NCI-H2081 (cell line): ENCODE results near the gene BICDL2.
A peak's percentile ranks its signal among the peaks of the same experiment; 100 is the strongest.
"Not testable (repeated sequence)": the region's sequence is repeated elsewhere in the genome, so short reads cannot be mapped to it uniquely, and the experiment has no call there.

Experiments
- DNase-seq, 2 experiments: peaks; one replicate each; lab custom pipeline; 2025; lab: John Stamatoyannopoulos, UW

BICDL2 gene

DNA sequence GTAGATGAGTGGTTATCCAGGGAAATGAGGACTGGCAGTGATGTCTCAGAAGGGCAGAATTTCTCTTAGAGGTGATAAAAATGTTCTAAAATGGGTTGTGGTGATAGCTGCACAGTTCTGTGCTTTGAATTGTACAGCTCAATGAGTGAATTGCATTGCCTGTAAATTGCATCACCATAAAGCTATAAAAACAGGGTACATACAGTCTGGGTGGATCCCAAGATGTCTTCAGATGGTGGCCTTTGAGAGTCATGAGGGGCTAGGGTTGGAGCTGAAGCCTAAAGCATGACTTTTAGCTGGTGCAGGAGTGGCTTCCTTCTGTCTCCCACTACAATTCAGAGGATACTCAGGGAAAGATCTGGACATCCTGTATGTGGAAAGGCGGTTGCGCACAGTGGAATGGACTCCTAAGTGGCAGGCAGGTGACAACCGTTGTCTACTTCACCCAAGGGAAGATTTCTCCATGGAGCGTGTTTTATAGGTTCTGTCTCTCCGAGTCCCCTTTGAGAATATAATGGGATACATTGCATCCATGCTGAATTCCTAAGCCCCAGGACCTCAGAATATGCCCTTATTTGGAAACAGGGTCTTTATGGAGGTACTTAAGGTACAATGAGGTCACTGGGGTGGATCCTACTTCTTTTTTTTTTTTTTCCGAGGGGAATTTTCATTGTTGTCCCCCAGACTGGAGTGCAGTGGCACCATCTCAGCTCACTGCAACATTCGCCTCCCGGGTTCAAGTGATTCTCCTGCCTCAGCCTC lies 27.1 kb upstream of the BICDL2 start:
- DNase-seq: no peak

DNA sequence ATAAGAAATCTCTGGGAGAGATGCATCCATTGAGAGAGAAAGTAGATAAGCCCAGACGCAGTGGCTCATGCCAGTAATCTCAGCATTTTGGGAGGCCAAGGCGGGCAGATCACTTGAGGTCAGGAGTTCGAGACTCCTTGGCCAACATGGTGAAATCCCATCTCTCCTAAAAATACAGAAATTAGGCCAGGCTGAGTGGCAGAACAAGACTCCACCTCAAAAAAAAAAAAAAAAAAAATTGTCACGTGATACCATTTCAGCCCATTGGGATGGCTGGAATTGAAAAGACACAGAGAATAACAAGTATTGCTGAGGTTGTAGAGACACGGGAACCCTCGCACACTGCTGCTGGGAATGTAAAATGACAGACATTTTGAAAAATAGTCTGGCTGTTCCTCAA lies 25.8 kb upstream of the BICDL2 start:
- DNase-seq: no peak

DNA sequence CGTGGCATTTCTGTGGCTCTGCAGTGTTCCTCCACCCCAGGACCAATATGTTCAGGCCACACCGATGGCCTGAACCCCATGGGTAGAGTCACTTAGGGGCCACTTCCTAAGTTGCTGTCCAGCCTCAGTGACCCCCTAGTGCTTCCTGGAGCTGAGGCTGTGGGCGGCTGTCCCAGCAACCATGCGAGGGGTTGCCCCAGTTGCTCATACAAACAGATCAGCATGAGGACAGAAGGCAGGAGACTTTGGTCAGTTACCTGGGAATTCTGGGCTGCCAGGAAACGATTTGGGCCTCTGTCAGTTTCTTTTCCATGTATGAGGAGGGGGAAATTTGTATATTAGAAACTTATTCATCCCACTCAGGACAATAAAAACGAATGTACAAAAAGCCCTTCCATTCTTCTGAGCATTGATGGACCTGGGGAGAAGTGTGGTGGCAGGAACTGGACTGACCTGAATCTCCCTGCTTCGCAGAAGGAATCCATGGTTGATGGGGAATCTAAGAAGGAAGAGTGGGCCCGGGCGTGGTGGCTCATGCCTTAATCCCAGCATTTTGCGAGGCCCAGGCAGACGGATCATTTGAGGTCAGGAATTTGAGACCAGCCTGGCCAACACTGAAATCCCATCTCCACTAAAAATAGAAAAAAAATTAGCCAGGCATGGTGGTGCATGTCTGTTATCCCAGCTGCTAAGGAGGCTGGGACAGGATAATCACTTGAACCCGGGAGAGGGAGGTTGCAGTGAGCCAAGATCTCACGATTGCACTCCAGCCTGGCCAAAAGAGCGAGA lies 23.8 kb upstream of the BICDL2 start:
- DNase-seq: no peak

DNA sequence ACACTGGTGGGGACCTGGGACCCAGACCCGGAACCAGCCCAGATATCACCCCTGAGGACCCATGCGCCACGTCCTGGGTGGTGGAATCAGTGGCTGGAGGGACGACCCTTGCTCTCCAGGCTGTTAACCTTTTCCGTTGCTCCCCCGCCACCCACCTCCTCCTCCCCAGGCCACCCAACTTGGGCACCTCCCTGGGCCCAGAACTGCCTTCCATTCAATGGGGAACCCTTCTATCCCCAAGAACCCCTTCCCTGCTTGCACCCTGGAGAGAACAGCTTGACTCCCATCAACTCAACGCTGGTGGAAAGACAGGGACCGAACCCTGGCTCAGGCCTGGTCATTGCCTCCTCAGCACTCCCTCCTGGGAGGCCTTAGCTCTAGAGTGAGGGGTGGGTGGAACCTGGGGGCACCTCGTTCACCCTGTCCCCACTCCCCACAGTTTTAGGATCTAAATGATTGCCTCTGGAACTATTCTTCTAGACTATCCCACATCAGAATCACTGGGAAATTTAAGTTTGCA lies 23.0 kb upstream of the BICDL2 start:
- no peak for DNase-seq

DNA sequence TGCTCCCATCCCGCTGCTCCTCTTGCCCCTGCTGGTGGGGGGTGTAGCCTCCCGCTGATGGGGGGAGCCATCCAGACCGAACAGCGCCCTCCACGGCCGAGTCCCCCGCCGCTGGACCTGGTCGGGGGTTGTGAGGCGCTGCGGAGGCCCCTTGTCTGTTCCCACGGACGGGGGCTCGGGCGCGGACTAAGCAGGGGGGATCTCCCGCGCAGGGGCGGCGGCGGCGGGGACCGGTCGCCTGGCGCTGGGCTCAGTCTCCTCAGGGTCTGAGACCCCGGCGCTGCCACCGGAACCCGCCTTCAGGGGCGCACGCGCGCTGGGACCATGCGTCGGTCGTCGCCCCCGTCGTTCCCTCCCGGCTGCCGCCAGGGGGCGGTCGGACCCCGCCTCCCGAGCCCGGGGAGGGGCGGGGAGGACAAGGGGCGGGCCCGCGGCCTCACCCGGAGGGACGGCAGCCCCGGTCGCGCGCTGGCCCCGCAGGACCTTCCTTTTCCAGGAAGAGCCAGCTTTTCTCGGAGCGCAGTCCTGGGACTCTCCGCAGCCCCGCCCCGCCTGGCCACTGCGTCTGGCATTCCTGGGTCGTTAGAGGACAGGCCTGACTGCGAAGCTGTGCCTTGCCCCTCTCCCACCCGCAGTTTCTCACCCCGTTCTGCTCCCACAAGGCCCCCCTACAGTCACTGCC lies 22.4 kb upstream of the BICDL2 start:
- DNase-seq: peak; percentile 74 to 79

DNA sequence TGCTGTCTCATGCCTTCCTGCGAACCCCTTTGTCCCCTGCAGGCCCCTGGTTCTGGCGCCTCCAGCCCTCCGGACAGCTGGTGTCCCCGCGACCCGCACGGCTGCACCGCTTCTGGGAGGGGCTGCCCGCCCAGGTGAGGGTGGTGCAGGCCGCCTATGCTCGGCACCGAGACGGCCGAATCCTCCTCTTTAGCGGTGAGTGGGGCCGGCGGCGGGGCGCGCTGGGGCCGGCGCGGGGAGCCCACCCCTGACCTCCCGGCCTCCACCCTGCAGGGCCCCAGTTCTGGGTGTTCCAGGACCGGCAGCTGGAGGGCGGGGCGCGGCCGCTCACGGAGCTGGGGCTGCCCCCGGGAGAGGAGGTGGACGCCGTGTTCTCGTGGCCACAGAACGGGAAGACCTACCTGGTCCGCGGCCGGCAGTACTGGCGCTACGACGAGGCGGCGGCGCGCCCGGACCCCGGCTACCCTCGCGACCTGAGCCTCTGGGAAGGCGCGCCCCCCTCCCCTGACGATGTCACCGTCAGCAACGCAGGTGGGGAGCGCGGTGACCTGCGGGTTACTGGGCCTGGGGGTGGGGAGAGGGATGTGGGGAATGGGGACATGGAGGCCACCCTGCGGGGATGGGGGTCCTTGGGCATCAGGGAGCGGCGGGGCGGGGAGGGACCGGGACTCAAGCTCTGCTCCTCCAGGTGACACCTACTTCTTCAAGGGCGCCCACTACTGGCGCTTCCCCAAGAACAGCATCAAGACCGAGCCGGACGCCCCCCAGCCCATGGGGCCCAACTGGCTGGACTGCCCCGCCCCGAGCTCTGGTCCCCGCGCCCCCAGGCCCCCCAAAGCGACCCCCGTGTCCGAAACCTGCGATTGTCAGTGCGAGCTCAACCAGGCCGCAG lies 21.6 kb upstream of the BICDL2 start:
- DNase-seq: peak in 1 of 2 experiments; percentile 10

DNA sequence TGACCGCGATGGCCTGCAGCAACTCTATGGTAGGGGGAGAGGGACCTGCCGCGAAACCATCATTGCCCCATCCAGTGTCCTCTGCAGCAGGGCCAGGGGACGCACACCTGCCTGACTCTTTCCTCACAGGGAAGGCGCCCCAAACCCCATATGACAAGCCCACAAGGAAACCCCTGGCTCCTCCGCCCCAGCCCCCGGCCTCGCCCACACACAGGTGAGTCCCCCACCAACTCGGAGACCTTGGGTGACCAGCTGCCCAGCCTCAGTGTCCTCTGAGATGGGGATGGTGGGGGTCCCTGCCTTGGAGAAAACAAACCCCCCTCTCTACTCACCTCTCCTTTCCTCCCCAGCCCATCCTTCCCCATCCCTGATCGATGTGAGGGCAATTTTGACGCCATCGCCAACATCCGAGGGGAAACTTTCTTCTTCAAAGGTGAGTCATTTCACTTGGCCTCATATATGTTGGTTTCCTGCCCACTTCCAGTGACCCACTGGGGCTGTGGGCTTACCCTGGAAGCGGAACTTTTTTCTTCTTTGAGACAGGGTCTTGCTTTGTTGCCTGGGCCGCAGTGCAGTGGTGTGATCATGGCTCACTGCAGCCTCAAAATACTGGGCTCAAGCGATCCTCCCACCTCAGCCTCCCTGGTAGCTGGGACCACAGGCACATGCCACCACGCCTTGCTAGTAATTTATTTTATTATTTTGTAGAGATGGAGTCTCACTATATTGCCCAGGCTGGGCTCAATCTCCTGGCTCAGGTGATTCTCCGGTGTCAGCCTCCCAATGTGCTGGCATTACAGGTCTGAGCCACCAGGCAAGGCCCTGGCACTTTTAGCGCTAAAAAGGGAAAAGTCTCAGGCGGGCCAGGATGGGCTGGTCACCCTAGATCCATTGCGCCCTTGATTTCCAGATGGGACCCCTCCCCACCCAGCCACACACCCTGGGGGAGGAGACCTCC lies 20.7 kb upstream of the BICDL2 start:
- DNase-seq: no peak

DNA sequence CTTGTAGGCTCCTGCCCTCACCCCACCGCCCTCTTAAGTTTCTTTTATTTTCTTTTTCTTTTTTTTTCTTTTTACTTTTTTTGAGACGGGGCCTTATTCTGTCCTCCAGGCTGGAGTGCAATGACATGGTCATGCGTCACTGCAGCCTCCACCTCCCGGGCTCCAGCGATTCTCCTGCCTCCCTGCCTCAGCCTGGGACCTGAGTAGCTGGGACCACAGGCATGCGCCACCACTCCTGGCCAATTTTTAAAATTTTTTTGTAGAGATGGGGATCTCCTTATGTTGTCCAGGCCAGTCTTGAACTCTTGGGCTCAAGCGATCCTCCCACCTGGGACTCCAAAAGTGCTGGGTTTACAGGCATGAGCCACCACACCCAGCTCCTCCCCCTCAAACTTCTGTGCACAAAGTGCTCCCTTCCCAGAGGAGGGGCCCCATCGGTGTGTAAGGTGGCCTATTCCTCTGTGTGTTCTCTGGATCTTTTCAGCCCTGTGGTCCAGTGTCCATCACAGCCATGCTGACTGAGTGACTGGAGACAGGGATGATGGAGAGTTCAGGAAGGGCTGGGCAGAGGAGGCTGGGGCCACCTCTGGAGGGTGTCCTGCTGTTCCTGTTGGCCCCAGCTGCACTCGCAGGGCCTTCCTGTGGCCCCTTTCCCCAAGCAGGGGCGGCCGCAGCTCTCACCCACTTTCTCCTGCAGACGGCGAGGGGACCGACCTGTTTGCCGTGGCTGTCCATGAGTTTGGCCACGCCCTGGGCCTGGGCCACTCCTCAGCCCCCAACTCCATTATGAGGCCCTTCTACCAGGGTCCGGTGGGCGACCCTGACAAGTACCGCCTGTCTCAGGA lies 19.8 kb upstream of the BICDL2 start:
- DNase-seq: no peak

DNA sequence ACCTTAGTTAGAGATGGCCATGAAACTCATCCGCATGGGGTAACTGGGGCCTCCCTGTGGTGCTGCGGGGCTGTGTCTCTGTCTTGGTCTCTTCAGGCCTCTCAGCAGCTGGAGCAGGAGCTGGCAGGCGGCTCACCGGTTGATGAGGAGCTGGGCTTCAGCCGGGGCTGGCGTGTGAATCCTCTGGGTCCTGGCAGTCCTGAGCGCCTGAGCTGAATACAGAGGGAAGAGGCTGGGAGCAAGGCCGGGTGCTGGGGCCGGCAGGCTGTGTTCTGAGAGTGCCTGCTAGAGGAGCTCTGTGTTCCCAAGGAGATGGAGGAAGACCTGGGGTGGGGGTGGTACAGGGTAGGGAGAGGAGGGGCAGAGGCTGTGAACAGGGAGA lies 19.0 kb upstream of the BICDL2 start:
- DNase-seq: not testable (repeated sequence)

DNA sequence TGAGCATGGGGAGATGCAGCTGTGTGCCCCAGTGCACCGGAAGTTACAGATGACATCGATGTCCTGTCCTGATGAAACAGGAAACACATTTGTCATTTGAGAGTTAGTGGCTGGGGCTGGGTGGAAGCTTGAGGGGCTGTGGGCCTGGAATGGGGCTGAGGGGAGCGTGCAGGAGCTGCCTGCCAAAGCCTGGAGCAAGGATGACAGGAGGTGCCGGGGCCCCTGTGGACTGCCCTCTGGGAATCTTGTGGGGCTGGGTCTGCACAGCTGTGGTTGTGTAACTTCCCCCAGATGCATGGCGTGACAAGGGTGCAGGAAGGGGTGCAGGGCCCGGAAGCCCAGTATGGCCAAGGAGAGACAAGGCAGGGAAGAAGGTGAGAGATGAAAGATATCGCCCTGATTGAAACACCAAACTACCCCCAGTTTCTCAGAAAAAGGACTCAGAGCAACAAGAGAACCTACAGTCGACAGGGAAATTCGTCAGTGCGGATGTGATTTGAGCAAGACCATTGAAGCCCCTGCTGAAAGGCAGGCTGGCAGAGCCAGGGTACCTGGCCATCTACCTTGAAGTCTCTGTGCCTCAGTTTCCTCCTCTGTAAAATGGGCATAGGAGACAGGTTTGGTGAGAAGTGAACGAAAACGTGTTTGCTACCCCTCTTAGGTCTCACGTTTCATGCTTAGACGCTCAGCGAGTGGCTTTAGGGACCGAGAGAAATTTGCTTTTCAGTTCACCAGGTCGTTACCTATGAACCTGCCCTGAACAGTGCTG lies 18.4 kb upstream of the BICDL2 start:
- DNase-seq: no peak

DNA sequence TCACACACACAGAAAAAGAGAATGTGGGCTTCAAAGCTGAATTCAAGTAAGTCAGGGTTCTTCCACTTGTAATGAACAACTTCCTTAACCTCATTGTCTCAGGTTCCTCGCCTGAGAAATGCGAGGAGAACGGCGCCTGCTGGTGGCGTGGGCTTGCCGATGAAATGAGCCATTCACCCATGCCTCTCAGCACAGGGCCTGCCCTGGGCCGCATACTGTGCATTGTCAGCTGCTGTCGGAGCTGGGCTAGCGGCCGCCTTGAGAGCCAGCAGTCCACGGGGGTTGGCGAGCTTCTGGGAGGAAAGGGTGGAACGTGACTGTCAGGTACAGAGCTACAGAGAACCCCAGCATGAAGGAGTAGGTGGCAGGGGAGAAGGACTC lies 16.6 kb upstream of the BICDL2 start:
- not testable (repeated sequence) for DNase-seq

DNA sequence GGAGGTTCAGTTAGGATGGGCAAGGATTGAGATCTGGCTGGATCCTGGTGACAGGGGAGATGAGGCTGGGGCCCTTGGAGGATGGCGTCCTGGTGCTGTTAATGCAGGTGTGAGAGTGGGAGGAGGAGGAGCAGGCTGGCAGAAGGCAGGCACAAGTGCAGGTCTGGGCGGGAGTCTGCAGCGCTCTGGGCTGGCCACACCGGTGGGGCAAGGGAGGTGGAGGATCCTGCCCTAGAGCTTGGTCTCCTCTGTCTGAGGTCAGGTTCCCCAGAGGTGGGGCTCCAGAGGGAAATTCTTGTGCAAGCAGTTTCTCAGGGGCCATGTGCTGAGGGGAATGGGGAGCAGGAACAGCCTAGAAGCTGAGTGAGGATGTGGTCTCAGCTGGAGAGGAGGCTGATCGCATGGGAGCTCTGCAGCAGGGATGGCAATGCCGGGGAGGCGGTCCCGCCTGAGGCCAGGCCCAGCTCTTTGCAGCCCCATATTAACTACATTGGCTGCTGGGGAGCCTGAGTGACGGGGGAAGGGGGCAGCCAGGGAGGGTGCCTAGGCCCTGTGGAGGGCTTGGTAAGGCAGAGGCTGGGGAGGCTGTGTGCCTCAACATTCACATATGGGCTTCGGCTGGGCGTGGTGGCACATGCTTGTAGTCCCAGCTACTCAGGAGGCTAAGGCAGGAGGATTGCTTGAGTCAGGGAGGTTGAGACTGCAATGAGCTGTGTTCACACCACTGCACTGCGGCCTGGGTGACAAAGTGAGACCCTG lies 16.0 kb upstream of the BICDL2 start:
- DNase-seq: not testable (repeated sequence)

DNA sequence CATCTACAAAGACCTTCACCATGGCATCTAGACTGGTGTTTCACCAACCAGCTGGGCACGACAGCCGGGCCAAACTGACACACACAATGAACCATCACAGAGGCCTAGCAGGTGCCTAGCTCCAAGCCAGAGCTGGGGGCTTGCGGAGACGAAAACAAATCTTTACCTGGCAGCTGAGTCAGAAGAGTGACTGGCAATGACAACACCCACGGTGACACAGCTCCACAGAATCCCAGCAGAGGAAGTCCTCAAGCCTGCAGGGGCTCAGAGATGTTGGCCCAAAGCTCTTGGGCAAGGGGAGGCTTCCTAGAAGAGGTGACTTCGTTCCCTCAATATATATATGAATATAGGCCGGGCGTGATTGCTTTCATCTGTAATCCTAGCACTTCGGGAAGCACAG lies 14.8 kb upstream of the BICDL2 start:
- no peak for DNase-seq

DNA sequence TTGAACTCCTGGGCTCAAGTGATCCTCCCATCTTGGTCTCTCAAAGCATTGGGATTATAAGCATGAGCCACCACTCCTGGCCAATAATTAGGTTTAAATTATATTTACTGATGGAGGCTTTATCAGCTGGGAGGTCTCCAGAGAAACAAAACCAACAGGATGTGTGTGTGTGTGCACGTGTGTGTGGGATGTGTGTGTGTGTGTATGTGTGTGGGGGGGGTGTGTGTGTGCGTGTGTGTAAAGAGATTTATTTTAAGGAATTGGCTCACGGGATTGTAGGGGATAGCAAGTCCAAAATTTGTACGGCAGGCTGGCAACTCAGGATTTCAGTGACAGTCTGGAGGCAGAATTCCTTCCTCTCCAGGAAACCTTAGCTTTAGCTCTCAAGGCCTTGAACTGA lies 14.3 kb upstream of the BICDL2 start:
- DNase-seq: no peak

DNA sequence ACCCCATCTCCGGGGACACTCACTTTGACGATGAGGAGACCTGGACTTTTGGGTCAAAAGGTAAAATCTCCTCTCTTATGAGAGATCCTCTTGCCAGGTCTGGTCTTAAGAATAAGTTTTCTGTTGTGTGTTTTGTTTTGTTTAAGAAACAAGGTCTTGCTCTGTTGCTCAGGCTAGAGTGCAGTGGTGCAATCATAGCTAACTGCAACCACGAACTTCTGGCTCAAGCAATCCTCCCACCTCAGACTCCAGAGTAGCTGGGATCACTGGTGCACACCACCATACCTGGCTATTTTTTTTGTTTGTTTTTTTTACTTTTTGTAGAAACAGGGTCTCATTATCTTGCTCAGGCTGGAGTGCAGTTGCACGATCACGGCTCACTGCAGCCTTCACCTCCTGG lies 13.7 kb upstream of the BICDL2 start:
- DNase-seq: no peak

DNA sequence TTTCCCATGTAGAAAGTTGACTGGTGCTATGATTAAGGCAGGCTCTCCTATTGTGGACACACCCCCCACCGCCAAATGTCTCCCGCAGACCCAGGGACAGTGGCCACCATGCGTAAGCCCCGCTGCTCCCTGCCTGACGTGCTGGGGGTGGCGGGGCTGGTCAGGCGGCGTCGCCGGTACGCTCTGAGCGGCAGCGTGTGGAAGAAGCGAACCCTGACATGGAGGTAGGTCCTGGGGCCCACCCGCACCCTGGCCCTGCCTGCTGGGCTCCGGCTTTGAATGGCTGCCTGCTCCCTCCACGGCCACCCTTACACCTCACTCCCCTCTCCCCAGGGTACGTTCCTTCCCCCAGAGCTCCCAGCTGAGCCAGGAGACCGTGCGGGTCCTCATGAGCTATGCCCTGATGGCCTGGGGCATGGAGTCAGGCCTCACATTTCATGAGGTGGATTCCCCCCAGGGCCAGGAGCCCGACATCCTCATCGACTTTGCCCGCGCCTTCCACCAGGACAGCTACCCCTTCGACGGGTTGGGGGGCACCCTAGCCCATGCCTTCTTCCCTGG lies 13.3 kb upstream of the BICDL2 start:
- DNase-seq: no peak

DNA sequence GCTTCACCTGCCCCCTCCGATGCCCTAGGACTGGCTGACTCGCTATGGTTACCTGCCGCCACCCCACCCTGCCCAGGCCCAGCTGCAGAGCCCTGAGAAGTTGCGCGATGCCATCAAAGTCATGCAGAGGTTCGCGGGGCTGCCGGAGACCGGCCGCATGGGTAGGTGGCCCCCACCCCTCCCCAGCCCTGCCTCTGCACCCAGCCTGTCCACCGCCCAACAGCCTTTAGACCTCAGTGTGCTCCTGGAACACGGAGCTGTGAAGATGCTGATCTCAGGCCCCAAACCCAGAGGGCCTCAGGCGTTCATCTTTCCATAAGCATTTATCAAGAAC lies 10.6 kb upstream of the BICDL2 start:
- DNase-seq: no peak
